Fibroblast of skin of left quadriceps (primary cell): Measurements from ENCODE around the gene RPS23.
A peak's percentile ranks its signal among the peaks of the same experiment; 100 is the strongest.

Source experiments
- DNase-seq, 2 experiments: peaks; one replicate each; pipeline ENCODE4 v3.0.0-alpha.2; 2013; ENCODE audit warnings: low read depth in 2 of 2

The RPS23 gene

GRCh38 chr5:82277987-82278710 is at the start of gene RPS23:
Gene RPS23 (minus strand): TSS chr5:82278354. CDS start chr5:82278323, 31 bp downstream.
- peak; percentile 85 to 87 for DNase-seq

- no peak for DNase-seq
Measured at GRCh38 chr5:82327941-82328340, 49.8 kb upstream of the RPS23 start.

DNA sequence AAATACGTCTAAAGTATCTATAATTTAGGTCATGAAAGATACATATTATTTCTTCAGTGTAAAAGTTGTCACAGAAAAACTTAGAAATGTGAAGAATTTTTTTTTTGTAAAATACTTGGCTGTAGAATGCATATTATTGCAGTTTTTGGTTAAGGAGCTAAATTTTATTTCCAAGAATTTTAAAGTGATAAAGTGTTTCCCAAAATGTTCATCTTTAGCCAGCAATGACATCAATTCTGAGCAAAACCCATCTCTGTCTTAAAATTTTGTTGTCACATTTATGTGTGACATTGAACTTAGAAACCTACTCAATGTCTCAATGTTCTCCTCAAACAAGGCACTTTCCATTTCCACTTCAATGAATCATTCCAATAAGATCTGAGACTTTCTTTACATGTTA is 47.8 kb upstream of the RPS23 start:
- no peak for DNase-seq

- DNase-seq = no peak
Measured at GRCh38 chr5:82325155-82325554, 47.0 kb upstream of the RPS23 start.

DNA sequence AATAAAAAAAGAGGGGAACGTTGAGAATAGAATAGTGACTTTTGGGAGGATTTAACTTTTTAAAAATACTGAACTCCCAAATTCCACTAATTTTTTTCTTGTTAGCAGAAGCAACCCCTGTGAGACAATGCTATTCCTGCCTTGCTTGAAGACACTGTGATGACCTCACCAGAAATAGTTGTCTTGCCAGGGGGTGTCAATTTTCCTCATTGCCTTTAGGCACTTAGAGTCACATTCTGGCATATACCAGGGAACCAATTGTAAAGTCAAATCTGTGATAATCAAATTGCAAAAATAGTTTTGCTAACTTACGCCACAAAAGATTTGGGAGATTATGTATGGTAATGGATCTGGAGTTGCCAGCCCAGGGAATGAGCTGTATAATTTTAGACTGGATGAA is 42.8 kb upstream of the RPS23 start:
- no peak for DNase-seq

GRCh38 chr5:82319651-82320376 is 41.7 kb upstream of the RPS23 start:
- DNase-seq = no peak

DNA sequence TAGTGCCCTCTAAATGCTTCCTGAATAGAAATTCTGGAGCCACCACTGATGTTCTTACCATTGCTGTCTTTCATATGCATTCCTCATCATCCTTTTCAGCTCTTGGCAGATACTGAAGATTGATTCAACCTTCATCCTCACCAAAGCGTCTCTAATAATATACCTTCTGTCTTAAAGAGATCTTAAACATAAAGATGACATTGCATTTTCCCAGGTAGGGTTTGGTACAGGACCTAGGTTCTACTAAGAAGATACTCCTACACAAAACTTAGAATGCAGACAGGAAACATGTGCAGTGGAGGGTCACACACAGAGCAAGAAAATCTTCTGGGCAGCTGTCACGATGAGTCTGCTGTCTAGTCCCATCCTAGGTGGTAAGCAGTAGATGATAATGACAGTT is 41.0 kb upstream of the RPS23 start:
- DNase-seq = no peak

DNA sequence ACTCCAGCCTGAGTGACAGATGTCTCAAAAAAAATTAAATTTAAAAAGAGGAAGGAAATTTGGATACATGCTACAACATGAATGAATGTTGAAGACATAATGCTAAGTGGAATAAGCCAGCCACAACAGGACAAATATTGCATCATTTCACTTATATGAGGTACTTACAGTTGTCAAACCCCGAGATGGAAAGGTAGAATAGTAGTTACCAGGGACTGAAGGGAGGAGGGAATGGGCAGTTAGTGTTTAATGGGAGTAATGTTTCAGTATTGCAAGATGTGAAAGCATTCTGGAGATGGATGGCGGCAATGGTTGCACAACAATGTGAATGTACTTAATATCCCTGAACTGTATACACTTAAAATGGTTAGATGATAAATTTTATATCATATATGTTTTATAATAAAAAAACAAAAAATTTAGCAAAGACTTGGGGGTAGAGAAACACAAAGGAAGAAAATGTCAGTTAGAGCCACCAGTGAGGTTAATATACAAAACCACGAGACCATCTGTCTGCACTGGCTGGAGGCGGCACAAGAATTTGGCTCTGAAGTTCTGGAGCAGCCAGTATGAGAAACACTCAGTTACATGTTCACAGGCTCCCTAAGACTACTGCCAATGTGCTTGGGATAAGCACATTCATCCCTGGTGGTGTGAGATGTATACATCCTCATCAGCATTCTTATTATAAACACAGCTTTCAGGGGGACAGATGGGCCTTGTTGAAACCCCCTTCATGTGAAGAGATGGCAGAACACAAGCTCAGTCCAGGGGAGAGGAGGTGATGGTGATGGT is 37.0 kb upstream of the RPS23 start:
- no peak for DNase-seq

- no peak for DNase-seq
Measured at GRCh38 chr5:82313016-82313415, 34.9 kb upstream of the RPS23 start.

GRCh38 chr5:82312373-82312856 is 34.3 kb upstream of the RPS23 start:
- peak; percentile 66 to 68 for DNase-seq

DNA sequence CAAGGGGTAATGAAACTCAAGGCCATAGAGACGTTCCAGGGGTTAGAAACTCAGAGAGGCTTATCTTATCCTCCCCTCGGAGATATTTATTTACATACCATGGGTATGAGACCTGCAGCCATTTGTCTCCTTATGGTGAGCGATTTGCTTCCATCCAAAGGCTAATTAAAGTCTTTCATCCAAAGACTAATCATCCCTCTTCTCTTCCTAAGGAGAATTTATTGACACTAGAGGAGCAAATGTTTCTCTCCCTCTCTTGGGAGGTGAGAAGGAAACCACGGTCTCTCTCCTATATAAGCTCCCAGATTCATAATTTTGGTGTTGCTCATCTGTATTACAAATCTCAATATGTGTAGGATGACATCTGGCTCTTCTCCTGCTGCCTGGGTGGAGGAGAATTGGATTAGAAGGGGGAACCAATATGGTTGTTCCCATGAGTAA is 31.0 kb upstream of the RPS23 start:
- DNase-seq = peak; percentile 37 to 45

DNA sequence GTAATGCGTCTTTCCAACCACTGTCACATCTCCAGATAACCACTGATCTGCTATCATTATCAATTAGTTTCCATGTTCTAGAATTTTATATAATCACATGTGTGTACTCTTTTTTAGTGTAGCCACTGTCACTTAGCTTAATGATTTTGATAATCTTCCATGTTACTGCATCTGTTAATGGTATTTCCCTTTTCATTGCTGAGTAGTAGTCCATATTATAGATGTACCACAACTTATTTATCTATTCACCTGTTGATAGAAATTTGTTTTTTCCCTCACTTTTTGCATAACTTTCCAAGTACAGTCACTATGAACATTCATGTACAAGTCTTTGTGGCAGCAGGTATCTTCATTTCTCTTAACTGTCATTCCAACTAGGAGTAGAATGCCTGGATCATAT is 30.3 kb upstream of the RPS23 start:
- DNase-seq = no peak

DNA sequence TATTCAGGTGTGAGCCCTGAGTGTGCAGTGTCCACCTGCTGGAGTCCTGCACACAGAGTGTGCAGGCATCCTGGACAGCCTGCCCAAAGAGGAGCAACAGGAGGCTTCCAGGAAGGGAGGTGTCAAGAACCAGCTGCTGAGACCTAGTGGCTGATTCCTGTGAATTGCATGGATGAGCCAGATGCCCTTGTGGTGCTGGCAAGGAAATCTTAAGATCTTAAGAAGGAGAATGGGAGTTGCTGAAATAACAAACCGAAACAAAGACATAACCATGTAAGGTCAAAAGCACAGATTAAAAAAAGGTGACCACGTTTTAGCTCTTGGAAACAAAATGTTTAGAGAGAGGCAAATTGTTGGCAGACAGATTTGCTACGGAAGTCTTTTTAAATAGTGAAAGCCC is 29.3 kb upstream of the RPS23 start:
- no peak for DNase-seq

DNA sequence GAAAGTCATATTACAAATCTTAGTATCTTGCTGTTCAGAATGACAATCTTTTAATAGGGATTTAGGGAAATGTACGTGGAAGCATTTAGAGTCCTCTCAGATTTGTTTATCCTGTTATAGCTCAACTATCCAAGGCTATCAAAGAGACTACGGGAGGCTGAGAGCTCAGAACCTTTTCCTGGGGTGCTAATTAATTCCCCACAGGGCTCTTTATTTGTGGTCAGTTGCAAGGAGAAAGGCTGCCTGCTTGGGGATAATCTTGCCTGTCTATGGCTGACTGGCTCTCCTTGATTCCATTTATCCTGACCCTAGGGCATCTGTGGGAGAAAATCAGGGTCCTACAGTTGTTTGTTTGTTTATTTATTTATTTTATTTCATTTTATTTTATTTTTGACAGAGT is 28.0 kb upstream of the RPS23 start:
- DNase-seq = no peak

- no peak for DNase-seq
Measured at GRCh38 chr5:82301190-82301589, 23.0 kb upstream of the RPS23 start.

DNA sequence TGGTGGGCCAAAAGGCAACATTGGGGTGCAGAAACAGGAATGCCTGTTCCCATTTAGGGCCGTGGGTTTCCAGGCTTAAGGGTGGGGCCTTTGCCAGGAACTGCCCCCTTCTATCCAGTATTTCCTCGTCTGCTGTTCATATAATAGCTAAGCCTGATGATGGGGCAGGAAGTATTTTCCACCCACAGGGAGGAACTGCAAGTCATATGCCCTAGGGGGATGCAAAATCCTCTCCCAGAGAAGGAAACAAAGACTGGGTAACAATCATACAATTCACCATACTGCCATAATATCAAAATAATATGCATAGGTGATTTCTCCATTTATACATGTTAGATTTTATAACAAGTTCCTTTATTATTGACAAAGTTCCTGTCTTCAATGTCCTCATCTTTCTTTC is 20.5 kb upstream of the RPS23 start:
- DNase-seq = no peak

DNA sequence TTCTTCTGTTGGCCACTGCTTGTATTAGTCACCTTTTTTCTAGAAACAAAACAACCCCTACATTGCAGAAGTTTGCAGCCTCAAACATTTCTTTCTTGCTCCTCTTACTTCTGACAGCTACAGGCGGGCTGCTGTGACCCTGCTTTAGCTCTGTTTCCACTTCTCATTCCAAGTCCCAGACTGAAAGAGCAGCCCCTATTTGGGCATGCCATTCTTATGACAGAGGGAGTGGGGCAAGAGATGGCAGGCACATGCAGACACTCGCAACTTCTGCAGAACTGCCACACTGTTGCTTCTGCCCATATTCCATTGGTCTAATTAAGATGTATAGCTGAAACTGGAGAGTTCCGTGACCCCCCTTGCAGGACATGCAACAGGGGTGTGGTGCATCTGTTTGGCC is 19.6 kb upstream of the RPS23 start:
- DNase-seq = no peak

- no peak for DNase-seq
Measured at GRCh38 chr5:82296929-82297328, 18.8 kb upstream of the RPS23 start.

DNA sequence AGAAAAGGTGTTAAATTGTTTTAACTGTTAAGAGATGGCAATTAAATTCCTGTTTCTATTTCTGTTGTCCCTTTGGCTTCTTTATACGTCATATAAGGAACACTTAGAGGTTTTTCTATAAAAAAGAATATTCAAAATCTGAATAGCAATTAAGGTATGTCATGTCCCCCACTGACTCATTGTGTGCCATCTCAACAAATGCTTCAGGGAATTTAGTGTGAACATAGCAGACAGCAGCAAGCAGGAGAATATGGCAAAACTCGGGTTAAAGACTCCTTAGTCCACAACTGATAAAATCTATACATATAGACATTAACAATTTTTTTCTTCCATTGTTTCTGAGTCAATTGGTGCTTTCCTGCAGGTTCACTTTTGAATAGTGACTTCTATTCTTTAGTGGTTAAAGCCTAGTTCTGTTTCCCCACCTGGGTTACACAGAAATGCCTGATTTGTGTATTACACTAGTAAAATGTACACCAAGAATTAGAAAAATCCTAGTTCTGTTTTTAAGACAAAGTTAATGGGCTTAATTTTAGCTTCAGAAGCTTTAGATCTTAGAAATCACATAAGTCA is 17.9 kb upstream of the RPS23 start:
- DNase-seq = no peak

DNA sequence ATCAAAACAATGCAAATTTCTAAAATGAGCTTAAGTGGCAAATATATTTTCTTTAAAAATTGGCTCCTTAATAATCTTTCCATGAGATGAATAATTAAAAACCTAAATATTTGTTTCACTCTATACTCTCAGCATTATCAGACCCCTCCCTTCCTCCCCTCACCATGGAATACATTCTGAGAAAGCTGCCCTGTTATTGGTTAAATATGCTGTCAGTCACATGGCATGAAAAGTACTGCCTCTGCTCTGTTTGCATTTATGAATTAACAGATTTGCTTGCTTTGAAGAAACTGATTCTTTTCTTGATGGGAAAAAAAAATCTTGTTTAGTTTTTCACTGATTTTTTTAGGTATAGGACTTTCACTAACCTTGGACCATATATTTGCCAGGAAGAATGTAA is 17.0 kb upstream of the RPS23 start:
- DNase-seq = no peak

DNA sequence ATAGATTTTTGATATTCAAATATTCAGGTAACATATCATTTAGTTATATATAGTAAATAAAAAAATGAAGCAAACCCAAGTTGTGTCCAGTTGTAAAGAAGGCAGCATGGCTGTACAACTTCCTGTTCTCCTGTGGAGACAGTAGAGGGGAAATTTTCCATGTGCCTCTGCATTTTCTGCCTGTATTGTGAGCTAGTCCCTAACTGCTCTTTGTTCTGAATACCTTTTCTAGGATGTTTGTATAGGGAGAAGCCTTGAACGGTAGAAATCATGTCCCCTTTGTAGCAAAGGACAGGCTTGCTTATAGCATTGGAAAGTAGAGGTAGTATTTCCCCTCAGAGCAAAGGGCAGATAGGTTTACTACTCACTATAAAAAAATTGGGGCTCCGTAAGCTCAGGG is 13.3 kb upstream of the RPS23 start:
- no peak for DNase-seq

- no peak for DNase-seq
Measured at GRCh38 chr5:82290908-82291307, 12.8 kb upstream of the RPS23 start.
